ACHN (cell line): ENCODE results near the gene ARL10.
"Not testable (repeated sequence)": the region's sequence is repeated elsewhere in the genome, so short reads cannot be mapped to it uniquely, and the experiment has no call there.

Experiments
- DNase-seq: peaks from one replicate; pipeline ENCODE4 v3.0.0-alpha.2; 2015
- in situ Hi-C: cut with HindIII; loops from 2 replicates; pipeline ENCODE4 v1.10.0; 2017; ENCODE audit warnings: low sequenced_read_pairs, low pct_ligation_motif_present, low pct_unique_long_range_greater_than_20kb

The ARL10 gene

DNA sequence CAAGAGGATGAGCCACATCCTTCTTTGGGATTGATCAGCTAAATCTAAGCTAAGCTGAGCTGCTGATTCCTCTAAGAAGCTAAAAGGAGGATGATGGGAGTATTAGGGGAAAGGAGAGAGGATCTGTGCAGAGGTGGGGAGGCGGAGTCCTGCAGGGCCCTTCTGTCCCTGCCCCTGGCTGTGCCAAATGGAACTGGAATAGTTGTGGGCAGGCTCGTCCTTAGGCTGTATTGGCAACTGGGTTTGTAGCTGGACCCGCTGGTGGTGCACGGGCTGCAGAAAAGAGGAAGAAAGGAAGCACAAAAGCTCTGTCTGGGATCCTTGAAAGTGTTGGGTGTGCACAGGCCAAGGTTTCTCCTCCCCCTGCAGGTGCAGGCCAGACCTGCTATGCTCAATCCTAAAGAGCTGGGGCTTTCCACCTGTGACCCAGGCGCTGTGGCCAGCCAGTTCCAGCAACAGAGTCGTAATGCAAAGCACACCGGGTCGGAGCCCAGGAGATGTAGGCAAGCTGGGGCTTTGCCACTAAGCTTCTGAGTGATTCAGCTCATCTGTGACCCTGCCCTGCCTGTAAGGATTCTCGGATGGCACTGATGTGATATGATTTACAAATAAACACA lies 41.3 kb downstream of the ARL10 start:
- in situ Hi-C loops, result no loop called here
- no peak for DNase-seq

DNA sequence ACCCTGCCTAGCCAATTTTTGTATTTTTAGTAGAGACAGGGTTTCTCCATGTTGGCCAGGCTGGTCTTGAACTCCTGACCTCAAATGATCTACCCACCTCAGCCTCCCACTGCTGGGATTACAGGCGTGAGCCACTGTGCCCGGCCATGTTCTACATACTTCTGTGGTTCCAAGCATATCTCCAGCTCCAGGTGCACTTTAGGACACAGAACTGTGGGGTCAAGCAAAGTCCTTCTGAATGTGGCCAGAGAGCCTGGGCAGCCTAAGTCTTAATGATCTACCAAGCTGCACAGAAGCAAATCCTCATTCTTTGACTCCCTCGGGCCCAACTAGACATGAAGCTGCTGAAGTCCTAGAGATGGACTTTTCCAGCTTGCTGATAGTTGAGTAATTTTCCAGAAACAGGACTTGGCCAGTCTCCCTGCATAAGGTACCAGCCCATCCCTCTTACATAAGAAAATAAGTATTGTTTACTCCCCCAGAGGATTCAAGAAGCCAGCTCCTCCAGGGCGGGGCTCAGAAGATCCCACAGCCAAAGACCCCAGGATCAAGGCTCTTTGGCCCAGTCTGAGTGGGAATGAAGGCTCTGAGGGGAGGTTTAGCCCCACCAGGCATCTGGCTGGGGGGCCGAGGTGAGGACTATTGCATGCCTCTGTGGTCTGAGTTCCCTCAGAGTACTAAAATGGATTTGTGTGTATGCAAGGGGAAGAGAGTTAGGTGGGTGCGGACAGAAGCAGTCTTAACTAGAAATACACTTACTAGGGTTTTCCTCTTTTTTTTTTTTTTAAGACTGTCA lies 42.4 kb downstream of the ARL10 start:
- in situ Hi-C loops, result no loop called here
- no peak for DNase-seq

DNA sequence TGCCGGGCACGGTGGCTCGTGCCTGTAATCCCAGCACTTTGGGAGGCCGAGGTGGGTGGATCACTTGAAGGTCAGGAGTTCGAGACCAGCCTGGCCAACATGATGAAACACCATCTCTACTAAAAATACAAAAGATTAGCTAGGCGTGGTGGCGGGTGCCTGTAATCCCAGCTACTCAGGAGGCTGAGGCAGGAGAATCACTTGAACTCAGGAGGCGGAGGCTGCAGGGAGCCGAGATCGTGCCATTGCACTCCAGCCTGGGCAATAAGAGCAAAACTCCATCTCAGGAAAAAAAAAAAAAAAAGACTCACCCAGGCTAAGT lies 42.9 kb downstream of the ARL10 start:
- in situ Hi-C loops, DNase-seq: not testable (repeated sequence)

DNA sequence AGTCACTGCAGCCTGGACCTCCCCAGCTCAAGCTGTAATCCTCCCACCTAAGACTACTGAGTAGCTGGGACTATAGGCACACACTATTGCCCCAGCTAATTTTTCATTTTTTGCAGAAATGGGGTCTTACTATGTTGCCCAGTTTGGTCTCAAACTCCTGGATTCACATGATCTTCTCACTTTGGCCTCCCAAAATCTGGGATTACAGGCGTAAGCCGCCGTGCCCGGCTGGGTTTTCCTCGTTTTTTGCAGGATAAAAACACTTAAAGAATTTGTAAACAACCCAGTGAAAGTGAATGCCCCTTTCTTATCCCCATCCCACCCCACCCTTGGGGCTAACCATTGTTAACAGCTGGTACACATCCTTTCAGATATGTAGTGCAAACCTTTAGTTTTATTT lies 43.3 kb downstream of the ARL10 start:
- no peak for DNase-seq
- in situ Hi-C loops, result no loop called here

DNA sequence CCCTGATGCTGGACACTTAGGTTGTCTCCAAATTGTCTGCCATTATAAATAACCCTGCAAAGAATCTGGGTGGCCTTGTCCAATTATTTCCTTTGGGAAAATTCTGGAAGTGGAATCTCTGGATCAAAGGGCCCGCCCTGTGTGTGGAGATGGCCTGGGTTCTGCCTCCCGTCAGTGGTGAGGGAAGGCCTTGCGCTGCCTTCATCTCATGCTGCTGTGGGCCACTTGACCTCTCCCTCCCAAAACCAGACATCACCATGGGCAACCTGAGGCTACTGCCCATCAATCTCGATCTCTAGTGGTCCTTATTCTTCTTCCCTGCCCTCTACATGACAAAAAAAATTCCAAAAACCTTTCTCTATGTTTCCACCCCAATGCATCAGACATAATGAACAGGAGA lies 44.5 kb downstream of the ARL10 start:
- DNase-seq, result no peak
- in situ Hi-C loops, result no loop called here

DNA sequence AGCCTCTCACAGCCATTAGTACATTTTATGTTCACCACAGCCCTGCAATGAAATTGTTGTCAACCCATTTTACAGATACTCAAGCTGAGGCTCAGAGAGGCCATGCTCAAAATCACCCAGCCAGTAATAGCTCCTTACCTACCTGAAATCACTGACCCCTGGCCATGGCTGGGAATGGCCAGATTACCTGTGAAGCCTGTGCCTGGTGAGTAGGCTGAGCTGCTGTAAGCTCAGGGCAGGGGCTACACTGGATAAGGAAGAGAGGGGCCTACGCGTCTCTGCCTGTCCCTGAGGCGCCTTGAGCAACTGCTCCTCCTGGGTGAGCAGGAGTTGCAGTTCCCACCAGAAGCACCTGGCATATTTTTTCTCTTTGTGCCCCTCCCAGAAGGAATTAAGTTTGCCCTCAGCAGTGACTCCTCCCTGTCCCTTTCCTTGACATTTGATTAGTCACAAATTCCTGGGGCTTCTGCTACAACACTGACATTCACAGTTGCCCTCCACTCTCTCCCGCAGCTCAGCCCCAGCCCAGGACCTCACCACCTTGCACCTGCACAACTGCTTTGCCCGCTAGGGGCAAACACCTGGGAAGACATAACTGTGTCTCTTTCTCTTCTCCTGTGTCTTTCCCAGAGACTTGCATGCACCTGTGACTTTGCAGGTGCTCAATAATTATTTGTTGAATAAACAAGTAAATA lies 45.3 kb downstream of the ARL10 start:
- in situ Hi-C loops, result no loop called here
- DNase-seq, result no peak

DNA sequence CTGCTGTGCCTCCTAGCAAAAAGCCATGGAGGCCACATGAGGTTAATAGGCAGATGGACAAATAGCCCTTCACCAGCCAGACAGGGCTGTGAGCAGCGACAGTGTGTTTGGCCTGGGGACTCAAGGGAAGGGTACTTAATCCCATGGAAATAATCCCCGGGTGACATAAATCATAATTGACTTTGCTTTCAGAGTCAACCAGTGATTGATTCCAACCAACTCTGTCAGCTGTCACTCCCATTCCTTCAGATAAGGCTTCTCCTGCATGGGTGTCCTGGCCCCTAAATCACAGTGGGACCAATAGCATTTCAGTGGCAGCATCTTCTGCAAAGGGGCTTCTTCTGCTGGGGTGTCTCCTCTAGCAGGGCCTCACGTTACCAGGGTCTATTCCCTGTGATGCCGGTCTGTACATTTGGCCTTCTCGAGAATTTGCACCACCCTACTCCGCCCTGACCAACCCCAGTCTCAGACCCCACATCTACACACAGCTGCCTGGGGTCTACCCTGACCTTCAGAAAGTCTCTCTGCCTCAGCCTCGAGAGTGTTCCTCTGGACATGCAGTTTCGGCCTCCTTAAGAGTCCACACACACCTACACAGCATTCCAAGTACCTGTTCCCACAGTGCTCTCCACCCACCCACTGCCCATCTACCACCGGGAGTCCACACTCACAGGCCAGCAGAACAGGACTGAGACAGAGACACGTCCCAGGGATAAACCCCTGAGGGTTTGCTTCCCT lies 47.4 kb downstream of the ARL10 start:
- no peak for DNase-seq
- in situ Hi-C loops, result no loop called here

DNA sequence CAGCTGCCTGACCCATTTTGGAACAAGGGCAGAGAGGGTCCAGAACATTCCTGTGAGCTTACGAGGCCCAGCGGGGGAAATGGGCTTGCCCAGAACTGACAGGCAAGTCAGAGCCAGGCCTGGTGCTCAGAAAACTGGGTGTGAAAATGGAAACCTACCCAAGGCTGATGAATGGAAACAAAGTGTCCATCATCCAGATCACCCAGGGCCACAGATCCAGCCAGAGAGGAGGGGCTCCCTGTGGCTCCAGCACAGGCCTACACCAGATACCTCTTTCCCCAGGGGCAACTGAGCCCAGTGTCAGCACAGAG lies 47.9 kb downstream of the ARL10 start:
- in situ Hi-C loops, result no loop called here
- no peak for DNase-seq

DNA sequence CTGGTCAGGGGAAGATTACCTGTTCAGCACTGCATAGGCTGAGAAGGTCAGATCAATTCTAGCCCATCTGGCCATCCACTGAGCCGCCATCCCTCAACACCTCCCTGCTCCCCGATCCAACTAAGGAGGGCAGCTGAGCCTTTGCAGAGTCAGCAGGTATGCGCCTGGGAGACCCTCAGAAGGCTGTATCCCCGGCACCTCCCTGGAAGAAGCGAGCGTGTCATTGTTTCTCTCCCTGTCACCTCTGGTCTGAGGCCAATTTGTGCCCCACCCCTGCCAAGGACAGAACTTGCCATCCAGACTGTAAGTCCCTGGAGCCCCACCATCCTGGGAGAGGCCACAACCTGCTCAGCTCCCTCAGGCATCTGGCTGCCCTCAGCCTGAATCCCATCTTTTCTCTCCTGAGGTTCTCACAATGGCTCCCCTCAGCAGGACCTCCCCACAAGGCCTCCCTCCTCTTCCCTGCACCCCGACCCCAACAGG lies 48.5 kb downstream of the ARL10 start:
- in situ Hi-C loops, result no loop called here
- DNase-seq, result no peak

DNA sequence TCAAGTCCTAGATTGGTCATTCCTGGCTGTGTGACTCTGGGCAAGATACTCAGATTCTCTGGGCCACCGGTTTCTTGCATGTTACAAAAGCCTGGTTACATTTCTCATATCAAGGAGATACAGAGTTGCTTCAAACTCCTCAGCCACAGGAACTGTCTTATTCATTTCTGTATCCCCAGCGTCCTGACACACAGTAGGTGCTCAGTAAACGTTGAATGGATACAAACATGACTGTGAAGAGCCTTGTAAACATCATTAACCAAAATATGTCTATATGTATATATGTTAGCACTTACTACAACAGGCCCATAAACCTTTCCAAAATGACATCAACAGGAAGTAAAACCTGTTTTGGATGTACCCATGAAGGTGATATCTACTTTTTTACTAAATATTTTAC lies 49.4 kb downstream of the ARL10 start:
- in situ Hi-C loops, result no loop called here
- no peak for DNase-seq

DNA sequence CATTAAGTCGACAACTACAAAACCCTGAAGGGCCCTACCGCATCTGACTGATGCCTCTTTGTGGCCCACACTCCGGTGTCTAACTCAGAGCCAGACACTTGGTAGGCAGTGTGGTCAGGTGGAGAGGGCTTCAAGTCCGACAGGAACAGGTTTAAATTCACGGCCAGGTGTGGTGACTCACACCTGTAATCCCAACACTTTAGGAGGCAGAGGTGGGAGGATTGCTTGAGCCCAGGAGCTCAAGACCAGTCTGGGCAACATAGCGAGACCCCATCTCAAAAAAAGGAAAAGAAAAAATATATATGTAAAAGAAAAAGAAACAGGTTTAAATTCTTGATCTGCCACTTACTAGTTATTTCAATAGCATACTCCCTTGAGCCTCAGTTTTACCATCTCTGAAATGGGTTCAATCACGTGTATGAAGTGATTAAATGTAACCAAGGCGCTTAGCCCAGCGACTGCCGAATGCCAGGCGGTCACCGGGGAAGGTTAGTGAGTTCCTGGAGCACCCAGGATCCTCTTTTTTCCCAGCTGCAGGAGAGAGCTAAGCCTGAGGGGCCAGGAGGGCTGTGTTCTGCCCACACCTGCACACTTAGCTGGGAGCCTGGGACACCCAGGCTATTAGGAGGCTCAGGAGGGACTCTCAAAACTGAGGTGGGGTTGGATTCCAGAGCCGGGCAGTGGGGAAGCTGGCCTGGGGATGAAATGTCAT lies 50.1 kb downstream of the ARL10 start:
- DNase-seq, result no peak
- in situ Hi-C loops, result no loop called here

DNA sequence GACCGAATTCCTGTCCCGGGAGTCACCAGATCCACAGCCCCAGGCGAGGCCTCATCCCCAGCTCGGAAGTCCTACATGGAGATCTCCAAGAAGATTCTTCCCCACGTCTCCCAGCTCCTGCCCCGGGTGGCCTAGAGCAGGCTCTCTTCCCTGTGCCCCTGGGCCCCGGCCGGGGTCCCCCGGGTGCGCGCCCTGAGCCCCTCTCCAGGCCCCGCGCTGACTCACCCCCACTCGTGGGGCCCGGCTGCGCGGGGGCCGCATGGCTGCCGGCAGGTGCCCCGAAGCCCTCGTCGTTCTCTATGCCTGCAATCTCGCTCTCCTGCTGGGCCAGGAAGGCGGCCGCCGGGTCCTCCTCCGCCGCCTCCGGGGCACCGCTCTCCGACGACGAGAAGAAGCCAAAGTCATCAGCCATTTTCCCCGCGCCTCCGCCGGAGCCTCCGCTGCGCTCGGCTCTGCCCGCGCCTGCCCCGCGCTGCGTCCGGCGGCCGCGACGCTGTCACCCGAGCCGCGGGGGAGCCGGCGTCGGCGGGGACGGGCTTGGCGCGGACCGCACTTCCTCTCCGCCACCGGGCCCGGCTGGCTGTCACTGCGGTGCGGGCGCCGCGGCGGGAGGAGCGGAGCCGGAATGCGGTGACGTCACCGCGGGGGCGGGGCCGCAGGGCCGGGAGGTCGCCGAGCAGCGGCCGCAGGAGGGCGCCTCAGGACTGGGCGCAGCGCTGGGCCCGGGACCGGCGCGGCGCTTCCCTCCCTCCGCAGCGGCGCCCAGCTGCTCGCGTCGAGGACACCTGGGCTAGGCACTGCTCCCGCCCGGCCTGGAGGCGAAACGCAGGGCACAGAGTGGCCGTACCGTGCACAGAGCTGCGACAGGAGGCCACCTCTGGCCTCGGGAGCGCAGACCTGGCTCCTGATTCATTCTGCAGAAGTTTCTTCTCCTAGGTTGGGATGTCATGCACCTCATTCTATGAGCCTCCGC lies 51.0 kb downstream of the ARL10 start, which contains the start of gene CLTB:
Gene CLTB (minus strand): TSS at position 588 of the 973 bp plus-strand sequence. CDS start 176 bp downstream, at position 412.
- in situ Hi-C loops, result no loop called here
- DNase-seq, result peak; percentile 79

DNA sequence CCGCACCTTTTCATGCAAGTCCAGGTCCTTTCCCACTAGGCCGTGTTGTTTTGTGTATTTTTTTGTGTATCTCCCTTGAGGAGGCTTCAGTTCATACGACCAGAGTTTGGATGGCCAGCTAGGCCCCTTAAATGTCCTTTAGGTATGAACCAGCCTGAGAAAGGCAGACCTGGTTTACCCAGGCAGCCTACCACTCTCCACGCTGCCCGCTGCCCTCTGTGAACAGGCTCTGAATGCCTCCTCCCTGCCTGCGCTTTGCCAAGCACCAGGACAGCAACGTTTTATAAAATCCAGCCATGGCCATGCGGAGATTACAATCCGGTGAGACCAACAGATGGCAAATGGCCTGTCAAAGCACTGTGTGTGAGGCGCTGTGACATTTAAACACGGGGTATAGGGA lies 51.7 kb downstream of the ARL10 start:
- in situ Hi-C loops, result no loop called here
- no peak for DNase-seq

DNA sequence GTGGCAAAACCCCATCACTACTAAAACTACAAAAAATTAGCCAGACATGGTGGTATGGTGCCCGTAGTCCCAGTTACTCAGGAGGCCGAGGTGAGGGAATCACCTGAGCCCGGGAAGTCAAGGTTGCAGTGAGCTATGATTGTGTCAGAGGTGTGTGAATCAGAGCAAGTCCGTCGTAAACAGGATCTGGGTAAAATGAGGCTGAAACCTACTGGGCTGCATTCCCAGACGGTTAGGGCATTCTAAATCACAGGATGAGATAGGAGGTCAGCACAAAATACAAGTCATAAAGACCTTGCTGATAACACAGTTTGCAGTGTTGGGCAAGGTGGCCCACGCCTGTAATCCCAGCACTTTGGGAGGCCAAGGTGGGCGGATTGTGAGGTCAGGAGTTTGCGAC lies 53.0 kb downstream of the ARL10 start:
- in situ Hi-C loops, result no loop called here

DNA sequence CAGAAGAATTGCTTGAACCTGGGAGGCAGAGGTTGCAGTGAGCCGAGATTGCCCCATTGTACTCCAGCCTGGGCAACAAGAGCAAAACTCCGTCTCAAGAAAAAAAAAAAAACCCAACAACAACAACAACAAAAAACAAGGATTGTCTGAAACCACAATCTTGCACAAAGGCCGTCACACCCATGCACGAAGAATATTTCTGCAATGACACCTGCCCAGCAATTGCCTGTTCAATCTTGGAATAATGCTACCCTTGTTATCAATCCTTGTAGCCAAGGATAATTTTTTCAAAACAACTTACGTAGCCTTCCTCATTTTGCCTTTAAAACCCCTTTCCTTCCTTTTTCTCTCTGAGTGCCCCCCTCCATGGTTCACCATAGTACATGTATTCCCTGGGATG lies 54.8 kb downstream of the ARL10 start:
- DNase-seq, result no peak
- in situ Hi-C loops, result no loop called here

More for the DNA sequence above, 53.0 kb downstream of the ARL10 start:
- DNase-seq, result no peak

DNA sequence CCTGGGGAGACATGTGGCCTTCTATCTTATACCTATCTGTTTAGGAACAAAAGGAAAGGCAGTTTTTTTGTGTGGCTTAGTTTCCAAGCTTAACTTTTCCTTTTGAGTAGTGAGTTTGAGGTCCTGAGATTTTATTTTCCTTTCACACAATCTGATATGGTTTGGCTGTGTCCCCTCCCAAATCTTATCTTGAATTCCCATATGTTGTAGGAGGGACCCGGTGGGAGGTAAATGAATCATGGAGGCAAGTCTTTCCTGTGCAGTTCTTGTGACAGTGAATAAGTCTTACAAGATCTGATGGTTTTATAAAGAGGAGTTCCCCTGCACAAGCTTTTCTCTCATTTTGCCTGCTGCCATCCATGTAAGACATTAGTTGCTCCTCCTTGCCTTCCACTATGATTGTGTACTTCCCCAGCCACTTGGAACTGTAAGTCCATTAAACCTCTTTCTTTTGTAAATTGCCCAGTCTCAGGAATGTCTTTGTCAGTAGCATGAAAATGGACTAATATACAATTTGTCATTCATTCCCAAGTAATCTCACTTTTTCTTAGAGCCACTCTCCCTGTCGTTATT lies 55.8 kb downstream of the ARL10 start:
- in situ Hi-C loops, result no loop called here
- no peak for DNase-seq

DNA sequence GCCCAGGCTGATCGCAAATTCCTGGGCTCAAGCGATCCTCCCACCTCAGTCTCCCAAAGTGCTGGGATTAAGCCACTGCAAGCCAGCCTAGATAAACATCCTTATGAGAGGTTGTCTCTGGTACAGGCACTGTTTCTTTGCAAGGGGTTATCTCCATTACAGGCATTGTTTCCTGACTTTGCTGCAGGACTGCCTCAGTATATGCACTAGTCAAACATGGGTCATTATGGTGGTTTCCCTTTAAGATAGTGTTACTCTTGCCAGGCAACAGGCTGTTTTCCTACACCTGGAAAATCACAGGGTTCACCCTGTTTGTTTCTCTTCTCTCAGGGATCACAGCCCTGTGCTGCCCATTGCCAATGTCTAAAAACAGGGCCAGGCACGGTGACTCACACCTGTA lies 58.9 kb downstream of the ARL10 start:
- DNase-seq, result no peak
- in situ Hi-C loops, result no loop called here
